Stimulated activated CD8-positive, alpha-beta memory T cell treated with anti-CD3 and anti-CD28 coated beads, Interleukin-2, amount 100 ng/mL, for 1 hour (primary cell): ENCODE measurements around the gene SCRG1.

Experiments used
- DNase-seq, 2 donors: peaks; one replicate each; pipeline ENCODE4 v3.0.0-alpha.2; 2020; ENCODE audit warnings: low read depth in 2 of 2

The SCRG1 gene

DNA sequence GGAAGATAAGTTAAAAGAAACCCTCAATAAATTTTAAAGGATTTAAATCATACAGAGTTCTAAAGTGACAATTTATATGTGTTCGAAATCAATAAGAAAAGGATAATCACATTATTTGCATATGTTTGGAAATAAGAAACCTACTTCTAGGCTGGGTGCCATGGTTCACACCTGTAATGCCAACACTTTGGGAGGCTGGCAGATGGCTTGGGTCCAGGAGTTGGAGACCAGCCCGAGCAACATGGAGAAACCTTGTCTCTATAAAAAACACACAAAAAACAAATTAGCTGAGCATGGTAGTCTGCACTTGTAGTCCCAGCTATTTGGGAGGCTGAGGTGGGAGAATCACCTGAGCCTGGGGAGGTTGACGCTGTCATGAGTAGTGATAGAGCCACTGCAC is 36.2 kb downstream of the SCRG1 start:
- DNase-seq = no peak

DNA sequence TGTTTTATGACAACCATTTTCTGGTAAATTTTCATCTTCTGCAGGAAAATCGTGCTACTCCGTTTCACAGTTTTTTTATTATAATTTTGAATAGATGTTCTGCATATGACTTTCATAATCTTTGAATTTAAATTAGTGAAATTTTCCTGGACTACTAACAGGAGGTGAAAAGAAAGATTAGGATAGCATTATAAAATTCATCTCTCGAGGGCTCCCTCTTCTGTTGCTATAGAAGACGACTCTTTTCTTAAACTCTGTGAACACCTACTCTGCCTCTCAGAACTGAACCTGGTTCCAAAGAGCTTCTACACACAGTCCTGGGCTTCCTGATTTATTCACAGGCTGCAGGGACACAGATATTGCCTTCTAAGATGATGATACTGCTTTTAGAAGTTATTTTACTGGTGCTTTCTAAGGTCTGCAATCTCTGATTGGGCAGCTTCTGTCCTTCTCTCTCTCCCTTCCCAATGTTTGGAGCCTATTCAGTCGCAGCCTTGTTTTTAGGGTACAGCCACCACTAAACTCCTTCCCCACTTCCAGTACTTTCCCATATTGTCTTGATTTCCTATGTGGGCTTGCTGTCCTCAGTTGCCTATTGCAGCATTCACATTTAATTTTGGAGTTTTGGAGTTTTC is 38.2 kb downstream of the SCRG1 start:
- DNase-seq = no peak

DNA sequence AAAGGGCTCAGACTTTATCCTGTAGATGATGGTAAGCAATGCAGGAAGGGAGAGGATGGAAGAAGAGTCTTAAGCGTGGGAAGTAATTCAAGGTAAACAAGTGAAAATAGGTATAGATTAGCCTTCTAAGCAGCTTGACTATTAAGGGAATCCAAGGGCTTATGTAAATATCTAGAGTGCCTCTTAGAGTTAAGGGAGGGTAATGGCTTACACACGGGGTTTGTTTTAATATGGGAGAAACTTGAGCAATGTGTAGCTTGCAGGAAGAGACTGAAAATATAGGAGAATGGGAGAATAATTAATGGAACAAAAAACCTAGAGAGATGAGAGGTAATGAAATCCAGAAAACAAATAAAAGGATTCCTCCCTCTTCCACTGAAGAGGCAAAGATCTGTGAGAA is 41.0 kb downstream of the SCRG1 start:
- DNase-seq = no peak

DNA sequence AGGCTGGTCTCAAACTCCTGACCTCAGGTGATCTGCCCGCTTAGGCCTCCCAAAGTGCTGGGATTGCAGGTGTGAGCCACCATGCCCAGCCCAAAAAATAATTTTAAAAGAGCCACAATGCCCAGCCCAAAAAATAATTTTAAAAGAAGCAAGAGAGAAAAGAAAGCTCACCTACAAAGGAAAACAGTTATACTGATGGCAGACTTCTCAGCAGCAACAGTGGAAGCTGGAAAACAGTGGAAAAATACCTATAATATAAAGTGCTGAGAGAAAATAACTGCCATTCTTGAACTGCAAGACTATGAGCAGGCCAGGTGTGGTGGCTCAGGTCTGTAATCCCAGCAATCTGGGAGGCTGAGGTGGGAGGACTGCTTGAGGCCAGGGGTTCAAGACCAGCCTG is 51.4 kb downstream of the SCRG1 start:
- no peak for DNase-seq

- DNase-seq = no peak
Measured at GRCh38 chr4:173346074-173346473, 52.8 kb downstream of the SCRG1 start.

DNA sequence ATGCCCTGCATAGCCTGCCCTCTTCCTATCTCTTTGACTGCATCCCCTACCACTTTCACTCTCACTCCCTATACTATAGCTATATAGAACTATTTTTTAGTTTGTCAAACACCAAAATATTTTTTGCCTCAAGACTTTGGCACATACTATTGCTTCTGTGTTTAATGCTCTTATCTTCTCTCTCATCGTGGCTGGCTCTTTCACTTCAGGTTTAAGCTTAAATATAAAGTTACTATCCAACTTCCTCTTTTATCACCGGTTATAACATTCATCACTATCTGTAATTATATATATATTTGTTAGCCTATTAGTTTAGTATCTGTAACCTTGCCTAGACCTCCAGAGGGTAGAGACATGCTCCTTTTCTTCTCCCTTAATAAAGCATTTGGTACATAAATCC is 53.3 kb downstream of the SCRG1 start:
- DNase-seq = no peak

DNA sequence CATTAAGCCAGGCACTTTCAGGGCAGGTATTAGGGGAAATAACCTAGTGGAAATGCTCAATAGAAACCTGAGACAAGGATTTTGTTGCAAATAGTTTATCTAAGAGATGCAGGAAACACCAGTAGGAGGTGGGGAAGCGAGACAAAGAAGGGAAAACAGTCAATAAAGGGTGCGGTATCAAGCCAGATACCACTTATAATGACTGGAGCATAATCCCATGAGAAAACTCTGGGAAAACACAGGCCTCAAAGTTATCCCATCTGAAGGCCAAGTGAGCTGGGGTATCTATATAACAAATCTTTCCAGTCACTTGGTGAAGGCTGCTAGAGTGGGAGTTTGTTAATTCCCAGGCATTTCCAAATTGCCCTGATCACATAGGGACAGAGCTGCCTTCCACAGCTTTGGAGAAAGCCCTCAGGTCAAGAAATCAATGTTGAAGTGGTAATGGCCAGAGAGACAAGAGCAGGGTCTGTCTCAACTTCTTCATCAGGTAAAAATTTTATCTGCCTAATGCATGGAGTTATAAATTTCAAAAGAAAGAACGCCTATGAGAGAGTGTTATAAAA is 55.0 kb downstream of the SCRG1 start:
- no peak for DNase-seq

GRCh38 chr4:173337463-173337862 is 61.5 kb downstream of the SCRG1 start:
- no peak for DNase-seq

DNA sequence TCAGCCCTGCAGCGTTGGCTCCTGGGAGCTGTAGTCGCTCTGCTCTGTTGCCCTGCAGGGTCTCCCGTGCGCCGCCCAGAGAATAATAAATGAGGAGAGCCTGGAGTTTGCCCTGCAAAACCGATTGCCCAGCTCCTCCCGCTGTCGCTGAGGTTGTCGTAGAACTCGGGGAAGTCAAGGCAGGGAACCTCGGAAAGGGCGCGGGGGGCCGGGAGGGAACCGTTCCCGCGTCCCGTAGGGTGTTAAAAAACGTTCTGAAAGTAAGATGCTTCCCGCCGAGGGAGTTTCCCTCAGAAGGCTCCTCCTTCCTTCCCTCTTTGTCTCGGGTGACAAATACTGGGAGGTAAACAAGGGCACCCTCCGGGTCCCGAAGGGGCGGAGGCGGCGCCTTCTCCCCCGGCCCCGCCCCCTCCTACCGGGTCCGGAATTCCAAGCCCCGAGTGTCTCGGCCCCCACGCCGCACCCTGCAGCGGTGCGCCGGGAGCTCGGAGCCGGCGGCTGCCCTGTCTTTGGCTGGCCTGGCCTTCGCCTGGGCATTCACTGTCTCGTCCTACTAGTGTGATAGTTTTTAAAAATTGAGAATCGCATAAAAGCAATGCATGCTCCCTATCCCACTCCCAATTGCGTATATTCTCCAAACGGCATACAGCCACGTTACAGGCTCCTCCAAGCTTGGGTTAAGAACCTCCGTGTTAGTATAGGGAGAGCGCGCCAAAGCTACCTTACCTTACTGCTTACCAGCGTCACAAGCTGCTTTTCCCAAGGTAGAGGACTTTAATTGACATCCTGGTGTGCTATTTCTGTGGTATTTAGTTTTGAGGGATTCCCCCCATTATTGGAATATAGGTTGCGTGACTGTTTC is 63.8 kb downstream of the SCRG1 start:
- peak in 1 of 2 donors; percentile 3 for DNase-seq
